Upper lobe of left lung (tissue), 6 donors: Measurements from ENCODE around the gene SH3D21. TPM values are rescaled to one million over a fixed set of nuclear protein-coding genes. Genes with fewer than 3 reads are reported as not detected.

Experiments used
- ATAC-seq, 2 donors: fragments of 200-7000 bp; cut with Tn5 transposase; one replicate each; pipeline ENCODE4 v1.9.1; 2022; ENCODE audit warnings: mild to moderate bottlenecking in 2 of 2, moderate library complexity in 2 of 2; ENCODE audit not compliant: low FRiP score in 2 of 2
- DNase-seq, 2 donors: peaks; one replicate each; pipeline ENCODE4 v3.0.0-alpha.2; 2019 to 2020
- H3K27ac ChIP-seq, 4 donors: fragments of 200-600 bp; sonication (generic); one replicate each; pipeline ENCODE4 v1.5.1; 2016 to 2019
- H3K27me3 ChIP-seq, 4 donors: fragments of 200-600 bp; sonication (generic); one replicate each; pipeline ENCODE4 v1.5.1; 2017 to 2019
- H3K36me3 ChIP-seq, 4 donors: fragments of 200-600 bp; sonication (generic); one replicate each; pipeline ENCODE4 v1.5.1; 2016 to 2019
- H3K4me1 ChIP-seq, 4 donors: fragments of 200-600 bp; sonication (generic); one replicate each; pipeline ENCODE4 v1.5.1; 2018 to 2019
- H3K4me3 ChIP-seq, 4 donors: fragments of 200-600 bp; sonication (generic); one replicate each; pipeline ENCODE4 v1.5.1; 2017 to 2019; ENCODE audit warnings: mild to moderate bottlenecking in 2 of 4, moderate library complexity in 1 of 4
- H3K9me3 ChIP-seq, 4 donors: fragments of 200-600 bp; sonication (generic); one replicate each; pipeline ENCODE4 v1.5.1; 2018 to 2019
- CTCF ChIP-seq, 6 experiments: fragments of 450-650 bp in 4 of 6; fragments of 200-600 bp in 2 of 6; sonication (generic) in 2 of 6; IDR thresholded peaks; one replicate each; pipeline ENCODE4 v1.5.1; 2016 to 2019; ENCODE audit warnings: antibody characterized with exemption in 6 of 6
- EP300 ChIP-seq, 4 donors: sonication (generic); formaldehyde crosslinking; IDR thresholded peaks; one replicate each; pipeline ENCODE4 v1.5.1; 2017; ENCODE audit warnings: antibody characterized with exemption in 4 of 4, control low read depth in 2 of 4
- POLR2A ChIP-seq, 4 donors: fragments of 450-650 bp; IDR thresholded peaks; one replicate each; pipeline ENCODE4 v1.5.1; 2016 to 2017; ENCODE audit warnings: antibody characterized with exemption in 4 of 4, mild to moderate bottlenecking in 2 of 4
- POLR2AphosphoS5 ChIP-seq, 2 donors: sonication (generic); formaldehyde crosslinking; IDR thresholded peaks; one replicate each; pipeline ENCODE4 v1.5.1; 2017; ENCODE audit warnings: antibody characterized with exemption in 2 of 2
- WGBS, 2 donors: methylation state at CpG; one replicate each; pipeline ENCODE4 v1.1.5; 2017 to 2018; 5-methylcytosine and 5-hydroxymethylcytosine counted together
- total RNA-seq, 6 donors: library from RNA; depleted of rRNA in 4 of 6; stranded (reverse); fragments of >200 nt in 4 of 6; gene quantifications; one replicate each; pipeline versions ENCODE4 v1.1.0 to v1.2.1, GENCODE V29; 2016 to 2021
- donor health status: DM: no; HTN: no; CAD: no; lungs with moderate emphysema.
- donor health status: DM: no; HTN: yes; CAD: no; lungs with severe emphysema.

The SH3D21 gene
- total RNA-seq, 6 donors from 2014 or later, result 4.4 to 65.0 (median 13.1) TPM

- TF ChIP-seq POLR2AphosphoS5 (IDR thresholded peaks at IDR 0.05) (no peak), EP300 (IDR thresholded peaks at IDR 0.05) (no peak), POLR2A (IDR thresholded peaks at IDR 0.05) (no peak), CTCF (IDR thresholded peaks at IDR 0.05) (no peak)
- DNase-seq (no peak), ATAC-seq (no peak)
- WGBS, 2 donors, result 89 to 93% methylated on average over 8 to 9 of the region's 10 CpGs
- peak overlapping the region in 3 of 4 donors; percentile 77 to 90 (median 81) for H3K4me3 ChIP-seq
- peaks cover 13 to 27% (median 22%) of the 10 kb centered on the region in 4 donors for H3K4me1 ChIP-seq
- no peaks in the 10 kb centered on the region for H3K27me3 ChIP-seq
- H3K27ac ChIP-seq, result no peak overlapping the region
- H3K36me3 ChIP-seq, result peaks cover 3 to 19% (median 14%) of the 10 kb centered on the region in 4 donors
- H3K9me3 ChIP-seq, result no peaks in the 10 kb centered on the region
Observed at GRCh38 chr1:36307601-36308330, 1.6 kb downstream of the SH3D21 start.

- H3K4me1 ChIP-seq, result peaks cover 13 to 27% (median 22%) of the 10 kb centered on the region in 4 donors
- peaks cover 0 to 4% (median 1%) of the 10 kb centered on the region in 4 donors for H3K36me3 ChIP-seq
- H3K9me3 ChIP-seq, result no peaks in the 10 kb centered on the region
- H3K4me3 ChIP-seq, result no peak overlapping the region
- ATAC-seq (no peak), DNase-seq (no peak)
- no peaks in the 10 kb centered on the region for H3K27me3 ChIP-seq
- no peak overlapping the region for H3K27ac ChIP-seq
- WGBS, 2 donors, result 98 to 99% methylated on average over 7 of the region's 7 CpGs
- TF ChIP-seq POLR2AphosphoS5 (IDR thresholded peaks at IDR 0.05), result no peak
- TF ChIP-seq POLR2A (IDR thresholded peaks at IDR 0.05), result no peak
- no peak for TF ChIP-seq CTCF (IDR thresholded peaks at IDR 0.05)
- no peak for TF ChIP-seq EP300 (IDR thresholded peaks at IDR 0.05)
Observed at GRCh38 chr1:36309397-36309796, 3.2 kb downstream of the SH3D21 start.

GRCh38 chr1:36320291-36320761, 14.2 kb downstream of the SH3D21 start:
- 54 to 65% methylated on average over 13 to 15 of the region's 16 CpGs for WGBS, 2 donors
- Histone ChIP-seq H3K4me3 (peak overlapping the region in 3 of 4 donors; percentile 80 to 95 (median 86)), H3K4me1 (peaks cover 26 to 44% (median 40%) of the 10 kb centered on the region in 4 donors), H3K9me3 (no peaks in the 10 kb centered on the region), H3K27me3 (no peaks in the 10 kb centered on the region), H3K36me3 (peaks cover 0 to 13% (median 0%) of the 10 kb centered on the region in 4 donors), H3K27ac (peak overlapping the region; percentile 79 to 92 (median 88))
- no peak for TF ChIP-seq POLR2A (IDR thresholded peaks at IDR 0.05)
- no peak for TF ChIP-seq POLR2AphosphoS5 (IDR thresholded peaks at IDR 0.05)
- ATAC-seq, result no peak
- no peak for DNase-seq

- DNase-seq, result peak in 1 of 2 donors; percentile 83
- ATAC-seq, result no peak
- Histone ChIP-seq H3K36me3 (peaks cover 0 to 13% (median 0%) of the 10 kb centered on the region in 4 donors), H3K27ac (peak overlapping the region; percentile 79 to 92 (median 88)), H3K4me1 (peaks cover 26 to 44% (median 40%) of the 10 kb centered on the region in 4 donors), H3K27me3 (no peaks in the 10 kb centered on the region), H3K4me3 (peak overlapping the region; percentile 24 to 95 (median 83)), H3K9me3 (no peaks in the 10 kb centered on the region)
- WGBS, 2 donors, result 34 to 59% methylated on average over 4 to 22 of the region's 23 CpGs
- TF ChIP-seq POLR2AphosphoS5 (IDR thresholded peaks at IDR 0.05) (no peak), CTCF (IDR thresholded peaks at IDR 0.05) (no peak), POLR2A (IDR thresholded peaks at IDR 0.05) (no peak), EP300 (IDR thresholded peaks at IDR 0.05) (no peak)
Observed at GRCh38 chr1:36320767-36321118, 14.6 kb downstream of the SH3D21 start.

- DNase-seq, result peak; percentile 63 to 94
- Histone ChIP-seq H3K27ac (peak overlapping the region; percentile 79 to 92 (median 88)), H3K4me1 (peaks cover 26 to 44% (median 40%) of the 10 kb centered on the region in 4 donors), H3K9me3 (no peaks in the 10 kb centered on the region), H3K36me3 (peaks cover 0 to 13% (median 0%) of the 10 kb centered on the region in 4 donors), H3K4me3 (peak overlapping the region; percentile 24 to 95 (median 83)), H3K27me3 (no peaks in the 10 kb centered on the region)
- 39 to 52% methylated on average over 12 to 58 of the region's 59 CpGs for WGBS, 2 donors
- TF ChIP-seq POLR2A (IDR thresholded peaks at IDR 0.05), result no peak
- peak; percentile 24 to 37 for TF ChIP-seq POLR2AphosphoS5 (IDR thresholded peaks at IDR 0.05)
- peak; percentile 77 to 85 for ATAC-seq
Observed at GRCh38 chr1:36321119-36321951, 15.2 kb downstream of the SH3D21 start.
